Muscle of leg (tissue), 11 donors: ENCODE measurements around the gene SLC25A24. TPM values are rescaled to one million over a fixed set of nuclear protein-coding genes. Genes with fewer than 3 reads are reported as not detected.
"Not testable (repeated sequence)": the region's sequence is repeated elsewhere in the genome, so short reads cannot be mapped to it uniquely, and the experiment has no call there.

Experiments
- DNase-seq: peaks from one replicate; pipeline ENCODE4 v3.0.0; 2013
- H3K27ac ChIP-seq: one replicate; pipeline ENCODE4 v1.5.1; 2013; ENCODE audit warnings: mild to moderate bottlenecking, low read length, control low read depth
- H3K27me3 ChIP-seq: one replicate; pipeline ENCODE4 v1.6.1; 2013; ENCODE audit warnings: low read length; ENCODE audit not compliant: control insufficient read depth, insufficient read depth
- H3K36me3 ChIP-seq: one replicate; pipeline ENCODE4 v1.6.1; 2013; ENCODE audit warnings: low read length; ENCODE audit not compliant: control insufficient read depth, insufficient read depth
- H3K4me1 ChIP-seq: one replicate; pipeline ENCODE4 v1.6.1; 2013; ENCODE audit warnings: low read length; ENCODE audit not compliant: control insufficient read depth, insufficient read depth
- H3K4me3 ChIP-seq: one replicate; pipeline ENCODE4 v1.5.1; 2013; ENCODE audit warnings: low read length, control low read depth
- H3K9me3 ChIP-seq: replicated peaks from 2 replicates; pipeline ENCODE4 v1.6.1; 2013; ENCODE audit warnings: low read depth, low read length; ENCODE audit not compliant: control insufficient read depth
- WGBS: methylation state at CpG from one replicate; pipeline ENCODE4 v1.1.5; 2013; ENCODE audit warnings: missing lambda C conversion rate; ENCODE audit not compliant: insufficient coverage; 5-methylcytosine and 5-hydroxymethylcytosine counted together
- polyA plus RNA-seq, 8 donors: library from polyadenylated mRNA; unstranded; fragments of 120-200 nt; gene quantifications; one replicate each; pipeline versions ENCODE4 v1.2.1 to v1.2.3, GENCODE V29; 2013; ENCODE audit warnings: inconsistent platforms in 1 of 8, low replicate concordance in 1 of 8; ENCODE audit not compliant: insufficient read length in 8 of 8, insufficient read depth in 1 of 8
- total RNA-seq: library from RNA; stranded (reverse); fragments of 120-200 nt; gene quantifications from one replicate; pipeline ENCODE4 v1.2.4, GENCODE V29; 2013

SLC25A24 gene
- total and polyA plus RNA-seq, 9 donors, result 33.9 to 45.2 (median 38.9) TPM

DNA sequence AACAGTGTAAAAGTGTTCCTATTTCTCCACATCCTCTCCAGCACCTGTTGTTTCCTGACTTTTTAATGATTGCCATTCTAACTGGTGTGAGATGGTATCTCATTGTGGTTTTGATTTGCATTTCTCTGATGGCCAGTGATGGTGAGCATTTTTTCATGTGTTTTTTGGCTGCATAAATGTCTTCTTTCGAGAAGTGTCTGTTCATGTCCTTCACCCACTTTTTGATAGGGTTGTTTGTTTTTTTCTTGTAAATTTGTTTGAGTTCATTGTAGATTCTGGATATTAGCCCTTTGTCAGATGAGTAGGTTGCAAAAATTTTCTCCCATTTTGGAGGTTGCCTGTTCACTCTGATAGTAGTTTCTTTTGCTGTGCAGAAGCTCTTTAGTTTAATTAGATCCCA lies 37.7 kb downstream of the SLC25A24 start:
- not testable (repeated sequence) for H3K4me3 ChIP-seq, H3K9me3 ChIP-seq, H3K27ac ChIP-seq, DNase-seq, H3K27me3 ChIP-seq, H3K36me3 ChIP-seq, H3K4me1 ChIP-seq
- no CpG with 5 or more reads among the region's 1 CpG for WGBS

GRCh38 chr1:108159951-108160350 lies 40.2 kb downstream of the SLC25A24 start:
- not testable (repeated sequence) for H3K27me3 ChIP-seq, H3K9me3 ChIP-seq, H3K36me3 ChIP-seq, DNase-seq, H3K4me1 ChIP-seq, H3K27ac ChIP-seq, H3K4me3 ChIP-seq
- 100% methylated on average over 3 of the region's 30 CpGs for WGBS

DNA sequence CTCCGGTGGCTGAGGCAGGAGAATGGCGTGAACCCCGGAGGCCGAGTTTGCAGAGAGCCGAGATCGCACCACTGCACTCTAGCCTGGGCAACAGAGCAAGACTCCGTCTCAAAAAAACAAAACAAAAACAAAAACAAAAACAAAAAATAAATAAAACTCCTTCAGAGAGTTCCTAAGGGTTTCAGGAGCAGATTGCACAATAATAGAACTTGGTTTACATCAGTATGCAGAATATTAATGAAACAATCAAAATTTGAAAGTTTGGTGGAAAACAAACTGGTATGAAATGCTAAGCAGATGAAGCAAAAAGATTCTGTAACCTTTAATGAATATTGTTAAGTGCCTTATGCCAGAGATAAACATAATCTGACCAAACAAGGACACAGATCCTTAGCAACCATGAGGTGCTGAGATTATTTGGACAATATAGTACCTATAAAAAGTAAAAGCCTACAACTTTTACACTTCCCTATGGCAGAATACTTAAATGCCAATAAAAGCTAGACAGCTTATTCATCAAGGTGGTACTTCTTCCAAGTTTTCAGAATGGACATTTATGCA lies 41.2 kb downstream of the SLC25A24 start:
- no peak for DNase-seq
- Histone ChIP-seq H3K36me3 (peaks cover 8% of the 10 kb centered on the region), H3K9me3 (no peaks in the 10 kb centered on the region), H3K4me3 (no peak overlapping the region), H3K27ac (no peak overlapping the region), H3K27me3 (no peaks in the 10 kb centered on the region), H3K4me1 (no peaks in the 10 kb centered on the region)
- 100% methylated on average over 2 of the region's 7 CpGs for WGBS

GRCh38 chr1:108154314-108154713 lies 45.8 kb downstream of the SLC25A24 start:
- no CpG with 5 or more reads among the region's 4 CpGs for WGBS
- H3K4me1 ChIP-seq, result no peaks in the 10 kb centered on the region
- peaks cover 43% of the 10 kb centered on the region for H3K36me3 ChIP-seq
- no peak overlapping the region for H3K27ac ChIP-seq
- no peaks in the 10 kb centered on the region for H3K27me3 ChIP-seq
- H3K9me3 ChIP-seq, result no peaks in the 10 kb centered on the region
- no peak overlapping the region for H3K4me3 ChIP-seq
- no peak for DNase-seq

- Histone ChIP-seq H3K9me3 (no peaks in the 10 kb centered on the region), H3K36me3 (peaks cover 56% of the 10 kb centered on the region), H3K27ac (no peak overlapping the region), H3K4me1 (no peaks in the 10 kb centered on the region), H3K27me3 (no peaks in the 10 kb centered on the region), H3K4me3 (no peak overlapping the region)
- WGBS, result no CpG with 5 or more reads among the region's 1 CpG
- DNase-seq, result peak; percentile 48
Observed at GRCh38 chr1:108152782-108153222, 47.3 kb downstream of the SLC25A24 start.

- no peak overlapping the region for H3K4me3 ChIP-seq
- 93% methylated on average over 1 of the region's 1 CpG for WGBS
- peaks cover 66% of the 10 kb centered on the region for H3K36me3 ChIP-seq
Observed at GRCh38 chr1:108151548-108151947, 48.6 kb downstream of the SLC25A24 start.

GRCh38 chr1:108149796-108150467 lies 50.2 kb downstream of the SLC25A24 start:
- no peaks in the 10 kb centered on the region for H3K4me1 ChIP-seq
- peaks cover 6% of the 10 kb centered on the region for H3K9me3 ChIP-seq
- no peaks in the 10 kb centered on the region for H3K27me3 ChIP-seq
- H3K4me3 ChIP-seq, result no peak overlapping the region
- peaks cover 69% of the 10 kb centered on the region for H3K36me3 ChIP-seq
- H3K27ac ChIP-seq, result no peak overlapping the region
- WGBS, result no CpG with 5 or more reads among the region's 3 CpGs
- no peak for DNase-seq

More at GRCh38 chr1:108151548-108151947, 48.6 kb downstream of the SLC25A24 start:
- no peaks in the 10 kb centered on the region for H3K9me3 ChIP-seq
- no peak overlapping the region for H3K27ac ChIP-seq
- no peaks in the 10 kb centered on the region for H3K4me1 ChIP-seq
- no peak for DNase-seq
- no peaks in the 10 kb centered on the region for H3K27me3 ChIP-seq

- not testable (repeated sequence) for H3K27ac ChIP-seq, H3K4me3 ChIP-seq, DNase-seq, H3K9me3 ChIP-seq, H3K27me3 ChIP-seq, H3K4me1 ChIP-seq
- no CpG with 5 or more reads among the region's 1 CpG for WGBS
- H3K36me3 ChIP-seq, result peaks cover 35% of the 10 kb centered on the region
Observed at GRCh38 chr1:108144569-108144968, 55.6 kb downstream of the SLC25A24 start.

GRCh38 chr1:108142773-108143394 lies 57.3 kb downstream of the SLC25A24 start:
- no peak for DNase-seq
- no peak overlapping the region for H3K4me3 ChIP-seq
- no peaks in the 10 kb centered on the region for H3K27me3 ChIP-seq
- H3K27ac ChIP-seq, result no peak overlapping the region
- 93% methylated on average over 2 of the region's 6 CpGs for WGBS
- peaks cover 6% of the 10 kb centered on the region for H3K9me3 ChIP-seq
- no peaks in the 10 kb centered on the region for H3K4me1 ChIP-seq
- peaks cover 34% of the 10 kb centered on the region for H3K36me3 ChIP-seq

DNA sequence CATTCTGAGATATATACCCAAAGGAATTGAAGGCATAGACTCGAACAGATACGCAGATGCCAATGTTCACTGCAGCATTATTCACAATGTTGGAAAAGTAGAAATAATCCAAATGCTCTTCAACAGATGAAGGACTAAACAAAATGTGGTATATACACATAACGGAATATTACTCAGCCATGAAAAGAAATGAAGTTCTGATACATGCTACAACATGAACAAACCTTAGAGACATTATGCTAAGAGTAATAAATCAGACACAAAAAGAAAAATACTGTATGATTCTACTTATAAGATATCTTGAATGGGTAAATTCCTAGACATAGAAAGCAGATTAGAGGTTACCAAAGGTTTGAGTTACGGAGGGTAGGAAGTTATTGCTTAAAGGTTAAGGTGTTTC lies 57.9 kb downstream of the SLC25A24 start:
- H3K27ac ChIP-seq, result no peak overlapping the region
- no peaks in the 10 kb centered on the region for H3K27me3 ChIP-seq
- WGBS, result no CpG with 5 or more reads among the region's 4 CpGs
- no peaks in the 10 kb centered on the region for H3K4me1 ChIP-seq
- H3K4me3 ChIP-seq, result no peak overlapping the region
- no peak for DNase-seq
- H3K36me3 ChIP-seq, result peaks cover 32% of the 10 kb centered on the region
- H3K9me3 ChIP-seq, result peaks cover 6% of the 10 kb centered on the region
